ENCODE data around the gene HSCB.
"Not testable (repeated sequence)": the region's sequence is repeated elsewhere in the genome, so short reads cannot be mapped to it uniquely, and the experiment has no call there.

HSCB gene

DNA sequence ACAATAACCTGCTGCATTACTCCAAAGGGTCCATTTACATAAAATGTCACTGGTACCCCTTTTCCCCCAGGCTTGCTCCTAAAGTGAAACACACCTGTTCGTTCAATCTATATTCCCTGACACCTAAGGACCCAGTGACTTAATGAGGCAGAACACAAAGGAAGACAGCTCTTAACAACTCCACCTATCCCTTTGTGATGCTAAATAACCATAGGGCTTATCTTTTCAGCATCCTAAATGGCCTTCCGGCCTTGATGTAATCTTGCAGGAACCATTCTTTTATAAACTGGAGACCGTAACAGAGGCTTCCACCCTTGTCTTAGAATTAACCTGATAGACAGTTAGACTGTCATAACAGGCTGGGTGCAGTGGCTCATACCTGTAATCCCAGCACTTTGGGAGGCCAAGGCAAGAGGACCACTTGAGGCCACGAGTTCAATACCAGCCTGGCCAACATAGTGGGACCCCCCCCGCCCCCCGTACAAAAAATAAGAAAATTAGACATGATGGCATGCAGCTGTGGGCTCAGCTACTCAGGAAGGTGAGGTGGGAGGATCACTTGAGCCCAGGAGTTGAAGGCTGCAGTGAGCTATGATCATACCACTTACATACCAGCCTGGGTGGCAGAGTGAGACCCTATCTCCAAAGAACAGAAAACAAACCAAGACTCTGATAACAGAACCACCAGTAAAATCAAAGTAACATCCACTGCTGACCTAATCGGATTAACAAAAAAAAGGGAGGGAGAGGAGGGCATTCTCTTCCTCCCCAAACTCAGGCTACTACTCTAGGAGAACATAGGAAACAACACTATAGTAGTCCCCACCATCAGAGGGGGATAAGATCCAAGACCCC is 5.3 kb upstream of the HSCB start:
- no peak for DNase-seq
- in situ Hi-C loops (cut with MboI; ENCODE audit: low pct_unique_long_range_greater_than_20kb, low sequenced_read_pairs), result no loop called here

DNA sequence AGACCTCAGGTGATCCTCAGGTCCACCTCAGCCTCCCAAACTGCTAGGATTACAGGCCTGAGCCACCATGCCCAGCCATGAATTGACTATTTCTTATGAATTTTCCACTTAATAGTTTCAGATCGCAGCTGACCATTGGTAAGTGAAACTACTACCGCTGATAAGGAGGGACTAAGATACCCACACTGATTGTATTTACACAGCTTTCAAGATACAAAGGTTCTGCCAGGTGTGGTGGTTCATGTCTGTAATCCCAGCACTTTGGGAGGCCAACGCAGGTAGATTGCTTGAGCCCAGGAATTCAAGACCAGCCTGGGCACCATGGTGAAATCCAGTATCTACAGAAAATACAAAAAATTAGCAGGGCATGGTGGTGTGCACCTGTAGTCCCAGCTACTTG is 4.1 kb upstream of the HSCB start:
- in situ Hi-C loops (cut with MboI; ENCODE audit: low pct_unique_long_range_greater_than_20kb, low sequenced_read_pairs), result no loop called here
- DNase-seq, result no peak

DNA sequence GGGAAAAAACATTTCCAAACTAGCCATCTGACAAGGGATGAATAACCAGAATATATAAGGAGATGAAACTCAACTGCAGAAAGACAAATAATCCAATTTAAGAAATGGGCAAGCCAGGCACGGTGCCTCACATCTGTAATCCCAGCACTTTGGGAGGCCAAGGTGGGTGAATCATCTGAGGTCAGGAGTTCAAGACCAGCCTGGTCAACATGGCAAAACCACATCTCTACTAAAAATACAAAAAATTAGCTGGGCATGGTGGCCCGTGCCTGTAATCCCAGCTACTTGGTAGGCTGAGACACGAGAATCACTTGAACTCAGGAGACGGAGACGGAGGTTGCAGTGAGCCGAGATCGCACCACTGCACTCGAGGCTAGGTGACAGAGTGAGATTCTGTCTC is 3.0 kb upstream of the HSCB start:
- in situ Hi-C loops (cut with MboI; ENCODE audit: low pct_unique_long_range_greater_than_20kb, low sequenced_read_pairs); DNase-seq: not testable (repeated sequence)

DNA sequence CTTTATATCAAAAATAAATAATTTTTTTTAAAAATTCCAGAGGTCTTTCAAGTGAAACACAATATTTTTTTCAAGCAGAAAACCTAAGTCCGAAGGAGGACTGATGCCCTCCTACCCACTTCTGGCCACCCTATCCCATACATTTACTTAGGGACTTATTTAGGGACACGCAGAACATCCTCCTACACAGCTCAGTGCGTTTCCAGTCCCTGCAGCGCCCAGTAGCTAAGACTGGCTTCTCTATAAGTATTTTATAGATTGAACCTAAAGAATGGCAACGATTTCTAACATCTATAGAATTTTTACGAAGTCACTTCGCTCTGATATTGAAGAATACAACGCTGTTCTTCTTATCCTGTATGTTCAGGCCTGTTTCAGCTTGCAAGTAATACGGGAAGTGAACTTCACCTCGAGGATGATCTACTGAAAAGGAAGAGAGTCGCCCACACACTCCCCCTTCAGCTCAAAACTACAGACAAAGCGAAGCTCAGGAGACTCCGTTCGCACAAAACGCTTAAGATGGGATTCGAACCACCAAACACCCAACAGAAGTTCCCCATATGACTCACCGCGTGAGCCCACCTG is 547 bp upstream of the HSCB start:
- in situ Hi-C loops (cut with MboI; ENCODE audit: low pct_unique_long_range_greater_than_20kb, low sequenced_read_pairs), result no loop called here
- no peak for DNase-seq

DNA sequence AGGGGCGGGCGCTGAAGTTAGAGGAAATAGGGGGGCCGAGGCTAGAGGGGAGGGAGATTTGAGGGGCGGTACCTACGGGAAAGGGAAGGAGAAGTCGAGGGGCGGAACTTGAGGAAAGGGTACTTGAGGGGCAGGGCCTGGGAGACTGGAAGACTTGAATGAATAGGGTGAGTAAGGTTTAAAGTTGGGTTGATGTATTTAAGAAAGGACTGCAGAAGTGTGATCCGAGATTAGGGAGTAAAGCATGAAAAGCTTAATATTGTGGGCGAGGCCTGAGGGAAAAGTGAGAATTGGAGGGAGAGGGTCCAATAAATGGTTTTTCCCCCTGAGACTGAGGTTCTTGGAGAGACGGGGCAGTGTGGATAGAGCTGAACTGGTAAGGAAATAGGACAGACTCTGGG is 723 bp downstream of the HSCB start:
- DNase-seq, result no peak
- in situ Hi-C loops (cut with MboI; ENCODE audit: low pct_unique_long_range_greater_than_20kb, low sequenced_read_pairs), result no loop called here

DNA sequence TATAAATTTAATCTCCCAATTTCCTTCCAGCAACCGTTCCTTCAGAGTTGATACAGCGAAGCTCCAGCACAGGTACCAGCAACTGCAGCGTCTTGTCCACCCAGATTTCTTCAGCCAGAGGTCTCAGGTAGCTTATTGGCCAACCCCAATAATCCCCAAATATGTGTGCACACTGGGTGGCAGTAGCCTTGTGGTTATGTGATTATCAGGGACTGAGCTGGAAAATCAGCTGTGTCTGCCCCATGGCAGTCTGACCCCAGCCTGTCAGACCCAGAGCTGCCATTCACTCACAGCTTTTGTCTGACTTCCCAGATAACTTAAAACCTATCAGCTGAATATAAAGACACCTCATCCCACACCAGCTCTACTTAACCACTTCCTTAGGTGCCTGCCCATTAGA is 2.0 kb downstream of the HSCB start:
- DNase-seq, result no peak
- in situ Hi-C loops (cut with MboI; ENCODE audit: low pct_unique_long_range_greater_than_20kb, low sequenced_read_pairs), result no loop called here

DNA sequence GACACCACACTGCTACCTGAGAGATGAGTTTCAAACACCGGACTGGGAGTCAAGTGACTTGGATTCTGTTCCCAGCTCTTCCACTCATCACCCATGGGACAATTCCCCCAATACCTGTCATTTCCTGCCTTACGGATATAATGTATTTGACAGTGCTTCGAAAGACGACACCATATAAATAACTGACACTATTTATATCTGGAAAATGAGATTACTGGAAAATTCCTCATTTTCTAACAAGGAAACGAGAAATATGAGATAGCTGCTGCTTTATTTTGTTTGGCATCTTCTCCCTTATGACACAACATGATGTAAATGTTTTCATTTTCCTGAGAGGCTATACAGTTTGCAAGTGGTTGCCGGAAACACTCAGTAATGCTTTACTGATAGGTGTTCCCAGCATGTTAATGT is 8.6 kb downstream of the HSCB start:
- no peak for DNase-seq
- in situ Hi-C loops (cut with MboI; ENCODE audit: low pct_unique_long_range_greater_than_20kb, low sequenced_read_pairs), result no loop called here

DNA sequence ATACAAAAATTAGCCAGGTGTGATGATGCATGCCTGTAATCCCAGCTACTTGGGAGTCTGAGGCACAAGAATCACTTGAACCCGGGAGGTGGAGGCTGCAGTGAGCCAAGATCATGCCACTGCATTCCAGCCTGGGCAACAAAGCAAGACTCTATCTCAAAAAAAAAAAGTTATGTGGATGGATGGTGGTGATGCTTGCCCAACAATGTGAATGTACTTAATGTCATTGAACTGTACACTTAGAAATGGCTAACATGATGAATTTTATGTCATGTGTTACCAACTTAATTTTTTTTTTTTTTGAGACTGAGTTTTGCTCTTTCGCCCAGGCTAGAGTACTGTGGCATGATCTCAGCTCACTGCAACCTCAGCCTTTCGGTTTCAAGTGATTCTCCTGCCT is 12.7 kb downstream of the HSCB start:
- in situ Hi-C loops (cut with MboI; ENCODE audit: low pct_unique_long_range_greater_than_20kb, low sequenced_read_pairs); DNase-seq: not testable (repeated sequence)

DNA sequence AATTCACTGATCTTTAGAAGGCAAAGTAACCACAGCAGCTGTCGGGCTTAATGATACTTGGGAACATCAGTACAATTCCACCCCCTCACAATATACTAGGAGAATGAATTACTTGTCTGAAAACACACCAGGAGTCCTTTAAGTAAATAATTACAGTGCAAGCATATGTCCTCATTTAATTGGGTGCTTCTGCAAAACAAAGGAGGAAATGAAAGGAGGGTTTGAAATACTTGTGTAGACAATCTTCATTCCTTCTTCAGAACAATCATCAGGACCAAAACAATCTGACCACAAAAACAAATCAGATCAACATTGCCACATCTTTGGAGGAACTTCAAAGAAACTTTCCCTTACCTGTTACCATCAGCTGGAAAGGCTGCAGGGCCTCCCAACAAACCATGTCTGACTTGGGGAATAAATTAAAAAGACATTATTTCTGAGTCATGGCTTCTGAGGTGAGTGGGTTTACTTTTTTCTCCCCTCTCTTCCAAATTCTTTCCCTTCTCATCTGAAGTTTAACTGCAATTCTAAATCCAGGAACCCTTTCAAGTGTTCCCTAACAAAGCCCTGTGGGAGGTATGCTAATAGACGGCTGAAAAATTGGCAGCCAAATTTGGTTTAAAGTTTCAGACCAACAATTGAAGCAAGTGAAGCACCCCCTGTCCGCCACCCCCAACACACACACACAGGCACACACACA is 18.2 kb downstream of the HSCB start:
- in situ Hi-C loops (cut with MboI; ENCODE audit: low pct_unique_long_range_greater_than_20kb, low sequenced_read_pairs), result no loop called here
- DNase-seq, result no peak

DNA sequence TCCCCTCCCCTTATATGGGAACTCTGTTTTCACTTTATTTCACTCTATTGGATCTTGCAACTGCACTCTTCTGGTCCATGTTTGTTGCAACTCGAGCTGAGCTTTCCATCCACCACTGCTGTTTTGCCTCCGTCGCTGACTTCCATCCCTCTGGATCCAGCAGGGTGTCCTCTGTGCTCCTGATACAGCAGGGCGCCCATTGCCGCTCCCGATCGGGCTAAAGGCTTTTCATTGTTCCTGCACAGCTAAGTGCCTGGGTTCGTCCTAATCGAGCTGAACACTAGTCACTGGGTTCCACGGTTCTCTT is 19.6 kb downstream of the HSCB start:
- DNase-seq, result no peak
- in situ Hi-C loops (cut with MboI; ENCODE audit: low pct_unique_long_range_greater_than_20kb, low sequenced_read_pairs), result no loop called here

DNA sequence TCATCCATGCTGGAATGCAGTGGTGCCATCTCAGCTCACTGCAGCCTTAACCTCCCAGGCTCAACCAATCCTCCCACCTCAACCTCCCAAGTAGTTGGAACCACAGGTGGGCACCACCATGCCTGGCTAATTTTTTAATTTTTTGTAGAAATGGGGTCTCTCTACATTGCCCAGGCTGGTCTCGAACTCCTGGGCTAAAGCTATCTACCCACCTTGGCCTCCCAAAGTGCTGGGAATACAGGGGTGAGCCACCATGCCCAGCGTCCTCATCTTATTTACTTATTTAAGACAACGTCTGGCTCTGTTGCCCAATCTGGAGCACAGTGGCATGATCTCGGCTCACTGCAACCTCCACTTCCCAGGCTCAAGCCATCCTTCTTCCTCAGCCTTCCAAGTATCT is 20.2 kb downstream of the HSCB start:
- in situ Hi-C loops (cut with MboI; ENCODE audit: low pct_unique_long_range_greater_than_20kb, low sequenced_read_pairs); DNase-seq: not testable (repeated sequence)

DNA sequence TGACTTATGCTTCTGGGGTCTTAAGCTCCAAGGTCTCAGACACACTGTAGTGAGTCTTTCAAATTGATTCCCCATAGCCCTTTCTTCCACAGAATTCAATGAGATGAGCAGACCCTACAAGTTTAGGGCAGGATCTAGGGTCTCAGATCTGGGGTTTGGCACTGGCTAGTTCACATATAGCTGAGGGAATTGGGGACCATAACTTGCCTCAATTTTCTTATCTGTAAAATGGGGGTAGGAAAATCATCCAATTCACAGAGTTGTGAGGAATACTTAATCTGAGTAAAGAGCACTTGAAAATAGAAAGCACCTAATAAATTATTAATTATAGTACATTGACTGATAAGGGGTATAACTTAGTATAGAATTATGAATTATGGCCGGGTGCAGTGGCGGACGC is 24.8 kb downstream of the HSCB start:
- no peak for DNase-seq
- in situ Hi-C loops (cut with MboI; ENCODE audit: low pct_unique_long_range_greater_than_20kb, low sequenced_read_pairs), result no loop called here

DNA sequence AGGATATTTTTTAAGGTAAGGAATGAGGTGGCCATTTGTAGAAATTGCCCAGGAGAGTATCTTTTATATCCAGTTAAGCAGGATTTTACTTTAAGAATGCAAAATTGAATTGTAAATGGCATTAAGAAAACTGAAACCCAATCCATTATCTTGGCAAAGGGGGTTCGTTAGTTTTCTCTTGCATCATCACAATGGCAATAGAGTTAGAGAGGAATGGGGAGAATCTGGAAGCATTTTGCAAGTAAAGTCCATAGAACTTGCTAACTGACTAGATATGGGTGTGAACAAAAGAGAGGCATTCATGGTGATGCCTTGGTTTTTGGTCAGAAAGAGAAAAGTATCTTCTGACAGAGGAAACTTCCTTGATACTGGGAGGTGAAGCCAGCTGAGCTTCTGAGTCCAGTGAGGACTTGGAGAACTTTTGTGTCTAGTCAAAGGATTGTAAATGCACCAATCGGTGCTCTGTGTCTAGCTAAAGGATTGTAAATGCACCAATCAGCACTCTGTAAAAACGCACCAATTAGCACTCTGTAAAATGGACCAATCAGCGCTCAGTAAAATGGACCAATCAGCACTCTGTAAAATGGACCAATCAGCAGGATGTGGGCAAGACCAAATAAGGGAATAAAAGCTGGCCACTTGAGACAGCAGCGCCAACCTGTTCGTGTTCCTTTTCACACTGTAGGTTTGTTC is 27.0 kb downstream of the HSCB start:
- in situ Hi-C loops (cut with MboI; ENCODE audit: low pct_unique_long_range_greater_than_20kb, low sequenced_read_pairs), result no loop called here
- DNase-seq, result no peak

DNA sequence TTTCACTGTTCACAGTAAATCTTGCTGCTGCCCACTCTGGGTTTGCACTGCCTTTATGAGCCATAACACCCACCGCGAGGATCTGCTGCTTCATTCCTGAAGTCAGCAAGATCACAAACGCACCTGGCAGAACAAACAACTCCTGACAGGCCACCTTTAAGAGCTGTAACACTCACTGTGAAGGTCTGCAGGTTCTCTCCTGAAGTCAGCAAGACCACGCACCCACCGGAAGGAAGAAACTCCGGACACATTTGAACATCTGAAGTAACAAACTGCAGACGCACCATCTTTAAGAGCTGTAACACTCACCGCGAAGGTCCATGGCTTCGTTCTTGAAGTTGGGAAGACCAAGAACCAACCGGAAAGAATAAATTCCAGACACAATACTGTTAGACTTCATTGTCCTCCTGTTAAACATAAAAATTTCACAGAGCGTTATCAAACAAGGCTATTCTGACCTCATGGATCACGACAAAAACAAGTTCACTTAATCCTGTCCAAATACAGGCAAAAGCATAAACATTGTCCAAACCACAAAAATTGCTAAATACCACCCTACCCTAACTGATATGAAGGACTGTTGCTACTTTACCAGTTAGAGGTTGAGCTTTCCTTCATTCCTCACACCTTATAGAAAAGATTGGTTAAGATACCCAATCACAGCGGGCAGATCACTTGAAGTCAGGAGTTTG is 27.7 kb downstream of the HSCB start:
- in situ Hi-C loops (cut with MboI; ENCODE audit: low pct_unique_long_range_greater_than_20kb, low sequenced_read_pairs), result no loop called here
- no peak for DNase-seq

DNA sequence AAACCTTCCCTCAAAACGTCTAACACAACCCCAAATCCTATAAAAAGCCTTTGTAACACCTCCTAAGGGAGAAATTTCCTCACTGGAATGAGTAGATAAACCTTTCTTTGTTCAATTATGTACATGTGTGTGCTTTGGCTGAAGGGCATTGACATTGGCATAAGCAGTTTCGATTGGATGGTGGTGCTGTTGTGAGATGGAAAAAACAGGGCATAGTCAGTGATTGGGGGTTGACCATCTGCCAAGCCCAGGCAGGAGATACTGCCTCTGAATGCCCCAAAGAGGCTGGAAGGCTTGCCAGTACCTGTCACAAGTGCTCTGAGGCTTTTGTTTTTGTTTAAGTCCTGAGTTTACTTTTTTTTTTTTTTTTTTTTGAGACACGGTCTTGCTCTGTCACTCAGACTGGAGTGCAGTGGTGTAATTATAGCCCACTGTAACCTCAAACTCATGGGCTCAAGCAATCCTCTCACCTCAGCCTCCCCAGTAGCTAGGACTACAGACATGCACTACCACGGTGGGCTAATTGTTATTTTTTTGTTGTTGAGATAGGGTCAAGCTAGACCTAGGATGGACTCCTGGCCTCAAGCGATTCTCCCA is 29.5 kb downstream of the HSCB start:
- DNase-seq, result no peak
- in situ Hi-C loops (cut with MboI; ENCODE audit: low pct_unique_long_range_greater_than_20kb, low sequenced_read_pairs), result no loop called here

DNA sequence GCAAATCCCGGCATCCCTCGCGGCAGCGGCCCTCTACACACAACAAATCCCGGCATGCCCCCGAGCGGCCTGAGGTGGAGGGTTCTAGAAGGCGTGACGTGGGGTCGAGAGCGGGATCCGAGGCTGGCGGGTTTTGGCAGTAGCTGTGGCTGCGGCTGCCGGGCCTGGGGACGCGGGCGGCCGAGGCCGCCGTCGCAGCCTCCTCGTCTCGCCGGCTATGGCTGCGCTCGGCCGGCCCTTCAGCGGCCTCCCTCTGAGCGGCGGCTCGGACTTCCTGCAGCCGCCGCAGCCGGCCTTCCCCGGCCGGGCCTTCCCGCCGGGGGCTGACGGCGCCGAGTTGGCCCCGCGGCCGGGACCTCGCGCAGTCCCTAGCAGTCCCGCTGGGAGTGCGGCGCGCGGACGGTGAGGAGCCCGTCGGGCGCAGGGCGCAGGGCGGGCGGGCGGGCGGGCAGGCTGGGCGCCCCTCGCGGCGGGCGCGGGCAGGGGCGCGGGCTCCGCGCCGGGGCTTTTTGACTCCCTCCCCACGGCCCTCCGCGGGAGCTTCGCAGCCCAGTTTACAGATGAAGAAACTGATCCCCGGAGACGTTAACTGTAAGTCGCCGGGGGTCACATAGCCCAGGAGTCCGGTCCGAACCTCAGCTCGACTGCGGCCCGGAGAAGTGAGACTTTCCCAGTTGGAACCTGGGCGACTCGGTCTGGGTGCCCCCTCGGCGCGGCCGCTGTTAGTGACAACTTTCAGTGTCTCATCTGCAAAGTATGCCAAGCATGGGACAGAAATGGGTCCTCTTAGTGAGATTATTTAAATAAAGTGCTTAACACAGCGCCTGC is 31.0 kb downstream of the HSCB start, which contains the start of gene CCDC117:
Gene CCDC117, plus strand, starts transcription at position 63 of the 828 bp plus-strand sequence. Its CDS starts 155 bp downstream, at position 218.
- peak; percentile 95 for DNase-seq
- in situ Hi-C loops (cut with MboI; ENCODE audit: low pct_unique_long_range_greater_than_20kb, low sequenced_read_pairs), result no loop called here

DNA sequence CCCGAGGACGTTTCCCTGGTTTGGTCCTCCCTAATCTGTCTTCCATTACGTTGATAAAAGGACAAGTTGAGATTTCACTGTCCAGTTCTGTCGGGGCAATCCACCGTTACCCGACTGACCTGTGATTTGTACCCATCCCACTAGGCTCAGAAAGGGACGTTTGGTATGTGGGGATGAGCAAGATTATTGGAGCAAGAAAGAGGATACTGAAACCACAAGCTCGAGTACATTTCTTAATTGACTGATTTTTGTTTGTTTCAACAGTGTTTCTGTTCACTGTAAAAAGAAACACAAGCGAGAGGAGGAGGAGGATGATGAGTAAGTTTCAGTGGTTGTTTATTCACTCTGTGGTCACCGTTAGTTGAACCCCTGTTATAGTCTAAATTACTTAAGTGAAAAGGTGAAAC is 31.6 kb downstream of the HSCB start:
- in situ Hi-C loops (cut with MboI; ENCODE audit: low pct_unique_long_range_greater_than_20kb, low sequenced_read_pairs), result no loop called here
- peak; percentile 27 for DNase-seq

DNA sequence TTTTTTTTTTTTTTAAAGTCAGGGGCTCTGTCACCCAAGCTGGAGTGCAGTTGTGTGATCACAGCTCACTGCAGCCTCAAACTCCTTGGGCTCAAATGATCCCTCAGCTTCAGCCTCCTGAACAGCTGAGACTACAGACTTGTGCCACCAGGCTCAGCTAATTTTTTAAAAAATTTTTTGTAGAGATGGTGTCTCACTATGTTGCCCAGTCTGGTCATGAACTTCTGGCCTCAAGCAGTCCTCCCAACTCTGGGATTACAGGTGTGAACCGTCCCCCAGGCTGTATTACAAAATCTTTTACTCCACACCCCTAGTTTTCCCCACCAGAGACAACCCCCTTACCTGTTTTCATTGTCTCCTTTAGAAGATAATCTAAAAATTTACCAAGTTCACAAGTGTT is 32.5 kb downstream of the HSCB start:
- no peak for DNase-seq
- in situ Hi-C loops (cut with MboI; ENCODE audit: low pct_unique_long_range_greater_than_20kb, low sequenced_read_pairs), result no loop called here
